ENCODE results near the gene MYBBP1A. TPM values are rescaled to one million over a fixed set of nuclear protein-coding genes. Genes with fewer than 3 reads are reported as not detected.

Gene MYBBP1A
- total RNA-seq, 4 donors from 2014 or later: 53.9 to 83.7 (median 54.5) TPM

- DNase-seq (ENCODE audit: low spot score in 2 of 2): no peak
- TF ChIP-seq POLR2A (IDR thresholded peaks at IDR 0.05): no peak
- TF ChIP-seq, protein P1, sequence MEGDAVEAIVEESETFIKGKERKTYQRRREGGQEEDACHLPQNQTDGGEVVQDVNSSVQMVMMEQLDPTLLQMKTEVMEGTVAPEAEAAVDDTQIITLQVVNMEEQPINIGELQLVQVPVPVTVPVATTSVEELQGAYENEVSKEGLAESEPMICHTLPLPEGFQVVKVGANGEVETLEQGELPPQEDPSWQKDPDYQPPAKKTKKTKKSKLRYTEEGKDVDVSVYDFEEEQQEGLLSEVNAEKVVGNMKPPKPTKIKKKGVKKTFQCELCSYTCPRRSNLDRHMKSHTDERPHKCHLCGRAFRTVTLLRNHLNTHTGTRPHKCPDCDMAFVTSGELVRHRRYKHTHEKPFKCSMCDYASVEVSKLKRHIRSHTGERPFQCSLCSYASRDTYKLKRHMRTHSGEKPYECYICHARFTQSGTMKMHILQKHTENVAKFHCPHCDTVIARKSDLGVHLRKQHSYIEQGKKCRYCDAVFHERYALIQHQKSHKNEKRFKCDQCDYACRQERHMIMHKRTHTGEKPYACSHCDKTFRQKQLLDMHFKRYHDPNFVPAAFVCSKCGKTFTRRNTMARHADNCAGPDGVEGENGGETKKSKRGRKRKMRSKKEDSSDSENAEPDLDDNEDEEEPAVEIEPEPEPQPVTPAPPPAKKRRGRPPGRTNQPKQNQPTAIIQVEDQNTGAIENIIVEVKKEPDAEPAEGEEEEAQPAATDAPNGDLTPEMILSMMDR (IDR thresholded peaks at IDR 0.05): no peak
- no peak overlapping the region for H3K4me3 ChIP-seq (ENCODE audit: low read depth, poor library complexity, severe bottlenecking)
- whole genome bisulfite sequencing, 2 donors: 91 to 94% methylated on average over 10 to 15 of the region's 15 CpGs
- intact Hi-C loops (cut with DNase I; ENCODE audit: low total_unique reads): no loop called here
Observed at GRCh38 chr17:4488989-4489595, 66.1 kb downstream of the MYBBP1A start.

Other genes starting within 250 kb of the MYBBP1A start
- 10 to 100 TPM; 72.3 to 84.3 (median 78.5) TPM for gene UBE2G1, start 188.7 kb downstream of the MYBBP1A start, total RNA-seq
- under 1 TPM in 2 of 4 donors, not detected in 2; 0.16 to 0.56 TPM for gene SPNS3, start 121.4 kb downstream of the MYBBP1A start, total RNA-seq
- gene SPNS2, start 56.5 kb downstream of the MYBBP1A start, total RNA-seq: 100 to 1,000 TPM in 1 of 4 donors, 10 to 100 TPM in 3; 74.9 to 132 (median 87.5) TPM
- 100 to 1,000 TPM; 133 to 232 (median 184) TPM for gene GGT6, start 5.2 kb upstream of the MYBBP1A start, total RNA-seq
- gene SMTNL2, start 29.1 kb upstream of the MYBBP1A start, total RNA-seq: 1 to 10 TPM in 2 of 4 donors, under 1 TPM in 1, not detected in 1; 0.25 to 3.0 (median 1.0) TPM
- gene ALOX15, start 86.3 kb upstream of the MYBBP1A start, total RNA-seq: under 1 TPM in 2 of 4 donors, not detected in 2; 0.54 to 0.68 TPM
- 10 to 100 TPM; 20.5 to 78.4 (median 26.0) TPM for gene PELP1, start 148.8 kb upstream of the MYBBP1A start, total RNA-seq
- gene ARRB2, start 155.2 kb upstream of the MYBBP1A start, total RNA-seq: 10 to 100 TPM in 3 of 4 donors, 1 to 10 TPM in 1; 8.5 to 16.4 (median 11.8) TPM
- gene MED11, start 176.0 kb upstream of the MYBBP1A start, total RNA-seq: 10 to 100 TPM; 22.9 to 47.0 (median 40.9) TPM
- 1 to 10 TPM in 2 of 4 donors, under 1 TPM in 1, not detected in 1; 0.46 to 1.7 (median 1.2) TPM for gene ZMYND15, start 184.4 kb upstream of the MYBBP1A start, total RNA-seq
- gene CXCL16, start 184.5 kb upstream of the MYBBP1A start, total RNA-seq: 10 to 100 TPM; 25.0 to 28.1 (median 25.5) TPM
- gene TM4SF5, start 216.5 kb upstream of the MYBBP1A start, total RNA-seq: not detected
- gene VMO1, start 231.0 kb upstream of the MYBBP1A start, total RNA-seq: 1 to 10 TPM in 3 of 4 donors, not detected in 1; 2.2 to 9.9 (median 5.3) TPM
- 1 to 10 TPM in 1 of 4 donors, not detected in 3; 1.2 TPM for gene GLTPD2, start 233.6 kb upstream of the MYBBP1A start, total RNA-seq
- gene PSMB6, start 240.8 kb upstream of the MYBBP1A start, total RNA-seq: 100 to 1,000 TPM; 103 to 207 (median 177) TPM